CD4-positive, alpha-beta T cell treated with Interferon gamma for 1 hour (primary cell): ENCODE results near the gene FBRSL1.

ENCODE experiments used
- DNase-seq: peaks from one replicate; pipeline ENCODE4 v3.0.0-alpha.2; 2020

FBRSL1 gene

DNA sequence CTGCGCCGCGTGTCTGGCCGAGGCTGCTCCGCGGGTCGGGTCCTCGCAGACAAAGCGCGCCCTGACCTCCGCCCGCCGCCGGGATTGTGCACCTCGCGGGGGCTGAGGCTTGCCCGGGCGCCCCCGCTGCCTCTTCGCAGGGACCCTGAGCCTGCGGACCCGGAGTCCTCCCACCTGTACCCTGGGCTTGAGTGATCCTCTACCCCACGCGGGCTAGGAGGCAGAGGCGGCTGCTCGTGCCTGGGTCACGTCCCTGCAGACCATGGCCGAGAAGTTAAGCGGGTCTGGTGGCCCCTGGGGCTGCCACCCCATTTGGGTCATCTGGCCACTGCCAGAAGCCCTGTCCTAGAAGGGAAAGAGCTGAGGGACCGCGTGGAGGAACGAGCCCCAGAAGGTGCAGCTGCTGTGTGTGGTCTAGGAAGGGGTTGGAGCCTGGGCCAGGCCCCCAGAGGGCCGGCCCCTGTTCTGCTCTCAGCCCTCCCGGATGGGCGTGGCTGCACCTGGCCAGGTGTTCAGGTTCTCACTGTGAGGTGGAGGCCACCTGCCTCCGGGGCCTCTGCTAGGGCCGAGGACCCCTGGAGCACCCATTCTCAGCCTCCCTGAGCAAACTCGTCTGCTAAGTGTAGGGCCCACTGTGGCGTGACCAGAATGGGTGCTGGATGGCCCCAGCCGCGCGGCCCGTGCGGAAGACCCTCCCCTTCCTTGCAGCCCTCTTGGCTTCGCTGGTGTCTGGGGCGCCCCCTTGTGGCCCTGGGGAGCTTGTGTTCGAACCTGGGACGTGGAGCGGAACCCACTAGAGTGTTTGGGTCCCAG is 70.9 kb downstream of the FBRSL1 start:
- peak; percentile 71 for DNase-seq
